ENCODE results near the gene BRSK1.
A peak's percentile ranks its signal among the peaks of the same experiment; 100 is the strongest.

BRSK1 gene

GRCh38 chr19:55254625-55254977 lies 29.2 kb upstream of the BRSK1 start:
- no peak for DNase-seq

- peak; percentile 61 for DNase-seq
These were observed 28.0 kb upstream of the BRSK1 start for GRCh38 chr19:55255618-55256423.

- DNase-seq = no peak
These were observed 27.0 kb upstream of the BRSK1 start for GRCh38 chr19:55256562-55257460.

- no peak for DNase-seq
These were observed 26.1 kb upstream of the BRSK1 start for GRCh38 chr19:55257461-55258420.

- peak; percentile 54 for DNase-seq
These were observed 25.3 kb upstream of the BRSK1 start for GRCh38 chr19:55258476-55258827.

GRCh38 chr19:55258828-55259539 lies 24.8 kb upstream of the BRSK1 start, which contains the start of gene PPP6R1:
TSS of gene PPP6R1 (minus strand) at chr19:55259017. CDS start at chr19:55247103, 11,914 bp downstream.
- peak; percentile 95 for DNase-seq

- DNase-seq = no peak
These were observed 24.1 kb upstream of the BRSK1 start for GRCh38 chr19:55259540-55260210.

GRCh38 chr19:55261671-55262126 lies 22.1 kb upstream of the BRSK1 start:
- DNase-seq = no peak

GRCh38 chr19:55262359-55262758 lies 21.4 kb upstream of the BRSK1 start:
- no peak for DNase-seq

- no peak for DNase-seq
These were observed 19.3 kb upstream of the BRSK1 start for GRCh38 chr19:55264531-55264930.

- no peak for DNase-seq
These were observed 18.6 kb upstream of the BRSK1 start for GRCh38 chr19:55265173-55265572.

GRCh38 chr19:55265723-55266386 lies 17.9 kb upstream of the BRSK1 start:
- no peak for DNase-seq

- DNase-seq = no peak
These were observed 17.4 kb upstream of the BRSK1 start for GRCh38 chr19:55266404-55266803.

GRCh38 chr19:55266840-55267239 lies 17.0 kb upstream of the BRSK1 start:
- no peak for DNase-seq

- DNase-seq = no peak
These were observed 14.5 kb upstream of the BRSK1 start for GRCh38 chr19:55269299-55269698.

GRCh38 chr19:55270172-55270942 lies 13.4 kb upstream of the BRSK1 start:
- no peak for DNase-seq

- no peak for DNase-seq
These were observed 11.7 kb upstream of the BRSK1 start for GRCh38 chr19:55272142-55272541.

- no peak for DNase-seq
These were observed 9.7 kb upstream of the BRSK1 start for GRCh38 chr19:55273978-55274707.

Measured in CD4-positive, alpha-beta T cell treated with Interleukin-17A for 1 hour (primary cell).